ENCODE data around the gene CCDC9B.

- TF ChIP-seq POLR2AphosphoS5 (IDR thresholded peaks at IDR 0.05) (no peak), CTCF (IDR thresholded peaks at IDR 0.05) (peak in 1 of 4 experiments; percentile 21)
Measured at GRCh38 chr15:40357723-40358470, 17.2 kb upstream of the CCDC9B start, which contains the start of gene DISP2.

Data from prostate gland (tissue), 2 donors.